ENCODE results near the gene TALDO1. TPM values are rescaled to one million over a fixed set of nuclear protein-coding genes. Genes with fewer than 3 reads are reported as not detected.
A peak's percentile ranks its signal among the peaks of the same experiment; 100 is the strongest.

Gene TALDO1
- total and polyA plus RNA-seq, 10 donors = 108 to 292 (median 208) TPM

GRCh38 chr11:722346-722811, 24.9 kb upstream of the TALDO1 start:
- intact Hi-C loops (cut with DNase I; ENCODE audit: low total_unique reads) = loop anchor here (5.0 to 10.0 kb wide), 2 partner anchors 60 to 168 kb away; no protein-coding TSS in a partner anchor
- peak; percentile 75 for DNase-seq
- Histone ChIP-seq H3K36me3 (no peaks in the 10 kb centered on the region), H3K9me3 (no peaks in the 10 kb centered on the region), H3K27ac (peak overlapping the region in 3 of 8 donors; percentile 13 to 66 (median 36)), H3K27me3 (replicated peaks in 1 of 7) (peaks cover 0 to 73% (median 41%) of the 10 kb centered on the region in 7 donors), H3K4me1 (peaks cover 28 to 63% (median 52%) of the 10 kb centered on the region in 6 donors), H3K4me3 (peak overlapping the region in 4 of 8 donors; percentile 26 to 63 (median 30))
- 55 to 70% (median 66%) methylated on average over 9 to 20 of the region's 20 CpGs for WGBS, 5 donors
- TF ChIP-seq POLR2A (IDR thresholded peaks at IDR 0.05) (no peak), POLR2AphosphoS5 (IDR thresholded peaks at IDR 0.05) (no peak), CTCF (IDR thresholded peaks at IDR 0.05 in 8 of 11, conservative IDR thresholded peaks at IDR 0.05 in 3 of 11) (no peak)

- WGBS, 5 donors = 40 to 50% (median 49%) methylated on average over 7 to 8 of the region's 8 CpGs
- peaks cover 0 to 81% (median 41%) of the 10 kb centered on the region in 7 donors for H3K27me3 ChIP-seq (replicated peaks in 1 of 7)
- H3K4me1 ChIP-seq = peaks cover 37 to 72% (median 62%) of the 10 kb centered on the region in 6 donors
- no peak for TF ChIP-seq POLR2A (IDR thresholded peaks at IDR 0.05)
- TF ChIP-seq CTCF (IDR thresholded peaks at IDR 0.05 in 8 of 11, conservative IDR thresholded peaks at IDR 0.05 in 3 of 11) = peak; percentile 15 to 85 (median 69)
- TF ChIP-seq POLR2AphosphoS5 (IDR thresholded peaks at IDR 0.05) = no peak
- intact Hi-C loops (cut with DNase I; ENCODE audit: low total_unique reads) = loop anchor here (5.0 to 10.0 kb wide), 2 partner anchors 61 to 169 kb away; no protein-coding TSS in a partner anchor
- no peak overlapping the region for H3K27ac ChIP-seq
- H3K36me3 ChIP-seq = no peaks in the 10 kb centered on the region
- peak overlapping the region in 1 of 8 donors; percentile 51 for H3K4me3 ChIP-seq
- no peaks in the 10 kb centered on the region for H3K9me3 ChIP-seq
- DNase-seq = no peak
Observed at GRCh38 chr11:723120-723883, 24.0 kb upstream of the TALDO1 start.

- intact Hi-C loops (cut with DNase I; ENCODE audit: low total_unique reads) = loop anchor here (5.0 to 10.0 kb wide), 2 partner anchors 62 to 169 kb away; no protein-coding TSS in a partner anchor
- peaks cover 0 to 88% (median 41%) of the 10 kb centered on the region in 7 donors for H3K27me3 ChIP-seq (replicated peaks in 1 of 7)
- H3K4me1 ChIP-seq = peaks cover 38 to 81% (median 63%) of the 10 kb centered on the region in 6 donors
- 72 to 84% (median 75%) methylated on average over 15 to 19 of the region's 19 CpGs for WGBS, 5 donors
- peak; percentile 81 for DNase-seq
- no peak overlapping the region for H3K27ac ChIP-seq
- no peak for TF ChIP-seq POLR2AphosphoS5 (IDR thresholded peaks at IDR 0.05)
- TF ChIP-seq POLR2A (IDR thresholded peaks at IDR 0.05) = no peak
- no peak for TF ChIP-seq CTCF (IDR thresholded peaks at IDR 0.05 in 8 of 11, conservative IDR thresholded peaks at IDR 0.05 in 3 of 11)
- no peaks in the 10 kb centered on the region for H3K36me3 ChIP-seq
- no peak overlapping the region for H3K4me3 ChIP-seq
- H3K9me3 ChIP-seq = no peaks in the 10 kb centered on the region
Observed at GRCh38 chr11:724049-724777, 23.1 kb upstream of the TALDO1 start.

Data from spleen (tissue), 11 donors.